GM19438 (cell line): ENCODE results near the gene RABAC1.

Experiments used
- ATAC-seq: cut with Tn5 transposase; IDR thresholded peaks from one replicate; pipeline ENCODE4 v1.9.1; 2021; ENCODE audit warnings: low read depth; ENCODE audit not compliant: unreplicated experiment

Gene RABAC1

DNA sequence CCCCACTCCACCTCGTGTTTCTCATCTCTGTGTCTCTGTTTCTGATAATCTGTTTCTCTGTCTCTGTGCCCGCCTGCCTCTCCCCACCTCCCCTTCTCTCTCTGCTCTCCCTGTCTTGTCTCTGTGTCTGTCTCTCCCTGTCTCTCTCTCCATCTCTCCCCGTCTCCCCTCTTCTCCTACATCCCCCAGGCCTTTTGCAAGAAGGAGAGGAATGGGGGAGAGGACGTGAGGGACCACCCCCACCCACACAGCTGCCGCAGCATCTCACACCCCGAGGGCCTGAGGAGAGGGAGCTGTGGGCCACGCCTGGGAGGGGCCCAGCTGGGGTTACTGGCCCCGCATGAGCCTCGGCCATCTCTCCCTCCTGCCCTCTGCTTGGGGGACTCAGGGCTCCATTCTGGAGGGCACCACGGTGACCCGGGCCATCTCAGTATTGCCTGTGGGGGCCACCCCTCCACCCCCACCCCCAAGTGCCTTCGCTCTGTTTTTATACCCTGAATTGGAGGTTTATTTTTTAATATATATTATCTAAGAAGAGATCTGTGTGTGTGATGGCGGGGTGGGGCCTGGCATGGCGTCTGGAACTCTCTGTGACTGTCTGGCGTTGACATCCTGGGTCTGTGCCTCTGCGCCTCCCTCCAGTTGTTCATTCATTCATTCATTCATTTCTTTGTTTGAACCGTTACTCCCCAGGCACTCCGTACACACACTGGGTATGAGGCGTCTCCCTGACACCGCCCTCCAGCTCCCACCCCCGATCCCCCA is 52.0 kb downstream of the RABAC1 start:
- ATAC-seq: no peak
